Activated T-helper 2 cell treated with anti-CD3 and anti-CD28 coated beads, Interferon-gamma antibody, Interleukin-2, Interleukin-4, amounts not matched to agents 10 μg/mL and 5 μg/mL and 100 μg/mL, durations not matched to agents 14 hours and 24 hours and 36 hours (primary cell): ENCODE data around the gene TRIM69. TPM values are rescaled to one million over a fixed set of nuclear protein-coding genes. Genes with fewer than 3 reads are reported as not detected.
"Not testable (repeated sequence)": the region's sequence is repeated elsewhere in the genome, so short reads cannot be mapped to it uniquely, and the experiment has no call there.

Experiments
- DNase-seq: peaks from one replicate; pipeline ENCODE4 v3.0.0; 2021; ENCODE audit warnings: low spot score
- H3K27ac Mint-ChIP-seq: one replicate; pipeline ENCODE4 v1.8.0; 2021; ENCODE audit warnings: mixed read lengths
- H3K27me3 Mint-ChIP-seq: one replicate; pipeline ENCODE4 v1.8.0; 2021; ENCODE audit warnings: low read depth, mixed read lengths
- H3K36me3 Mint-ChIP-seq: one replicate; pipeline ENCODE4 v1.8.0; 2021; ENCODE audit warnings: low read depth, mixed read lengths
- H3K4me1 Mint-ChIP-seq: one replicate; pipeline ENCODE4 v1.8.0; 2021; ENCODE audit warnings: low read depth, mixed read lengths
- H3K4me3 Mint-ChIP-seq: one replicate; pipeline ENCODE4 v1.8.0; 2021; ENCODE audit warnings: low read depth, mild to moderate bottlenecking, moderate library complexity, mixed read lengths
- H3K9me3 Mint-ChIP-seq: one replicate; pipeline ENCODE4 v1.8.0; 2021; ENCODE audit warnings: mixed read lengths
- intact Hi-C: fragments of 100-400 bp; cut with micrococcal nuclease; formaldehyde crosslinking; loops from one replicate; pipeline ENCODE4 v1.15.1; 2023
- total RNA-seq: library from RNA; stranded (reverse); gene quantifications from 2 replicates; pipeline ENCODE4 v1.2.3, GENCODE V29; 2022

Gene TRIM69
- total RNA-seq, 1 donor from 2014 or later = 75.1 TPM

DNA sequence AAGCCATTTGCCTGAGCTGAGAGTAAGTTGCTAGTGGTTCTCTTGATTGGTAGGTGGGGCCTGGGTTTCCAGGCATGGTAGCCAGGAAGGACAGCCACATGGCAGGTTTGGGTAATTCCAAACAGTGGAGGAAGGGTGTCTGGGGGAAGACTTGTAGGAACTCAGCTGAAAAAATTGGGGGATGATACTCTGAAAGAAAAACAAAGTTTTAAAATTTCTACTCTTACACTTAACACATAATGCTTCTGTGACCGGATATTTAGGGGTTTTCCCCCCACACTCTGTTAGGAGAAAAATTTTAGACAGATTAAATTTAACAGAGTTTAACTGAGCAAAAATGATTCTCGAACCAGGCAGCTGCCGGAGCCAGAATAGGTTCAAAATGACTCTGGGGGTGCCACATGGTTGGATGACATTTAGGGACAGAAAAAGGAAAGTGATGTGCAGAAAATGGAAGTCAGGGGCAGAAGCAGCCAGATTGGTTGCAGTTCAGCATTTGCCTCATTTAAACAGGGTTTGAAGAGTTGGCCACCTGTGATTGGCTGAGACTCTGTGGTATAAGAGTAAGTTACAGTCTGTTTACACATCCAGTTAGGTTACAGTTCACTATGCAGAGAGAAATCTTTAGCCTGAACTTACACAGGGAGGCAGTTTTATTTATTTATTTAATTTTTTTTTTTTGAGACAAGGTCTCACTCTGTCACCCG is 16.9 kb upstream of the TRIM69 start:
- intact Hi-C loops = loop anchor here (1.0 to 2.0 kb wide), 3 partner anchors 8 to 15 kb away; partner anchors contain the start of genes B2M and PATL2
- Mint-ChIP-seq H3K4me3 (peak overlapping the region; percentile 39), H3K9me3 (no peaks in the 10 kb centered on the region), H3K4me1 (peaks cover 73% of the 10 kb centered on the region), H3K36me3 (peaks cover 60% of the 10 kb centered on the region), H3K27ac (peak overlapping the region; percentile 94), H3K27me3 (no peaks in the 10 kb centered on the region)
- DNase-seq = peak; percentile 64

GRCh38 chr15:44720000-44720435 is 16.3 kb upstream of the TRIM69 start:
- DNase-seq, H3K4me3 Mint-ChIP-seq, H3K27me3 Mint-ChIP-seq, H3K9me3 Mint-ChIP-seq: not testable (repeated sequence)
- H3K4me1 Mint-ChIP-seq = peaks cover 75% of the 10 kb centered on the region
- peak overlapping the region; percentile 94 for H3K27ac Mint-ChIP-seq
- intact Hi-C loops = loop anchor here (1.0 to 10.0 kb wide), 5 partner anchors 8 to 895 kb away; partner anchors contain the start of genes B2M, GOLM2, MFAP1 and PATL2
- H3K36me3 Mint-ChIP-seq = peaks cover 55% of the 10 kb centered on the region

- peaks cover 49% of the 10 kb centered on the region for H3K36me3 Mint-ChIP-seq
- H3K9me3 Mint-ChIP-seq = no peaks in the 10 kb centered on the region
- no peaks in the 10 kb centered on the region for H3K27me3 Mint-ChIP-seq
- intact Hi-C loops = loop anchor here (10.0 kb wide), 2 partner anchors 436 to 896 kb away; partner anchors contain the start of genes GOLM2, MFAP1 and WDR76
- peaks cover 74% of the 10 kb centered on the region for H3K4me1 Mint-ChIP-seq
- no peak for DNase-seq
- peak overlapping the region; percentile 94 for H3K27ac Mint-ChIP-seq
- no peak overlapping the region for H3K4me3 Mint-ChIP-seq
These were observed 15.7 kb upstream of the TRIM69 start for GRCh38 chr15:44720460-44721176.

DNA sequence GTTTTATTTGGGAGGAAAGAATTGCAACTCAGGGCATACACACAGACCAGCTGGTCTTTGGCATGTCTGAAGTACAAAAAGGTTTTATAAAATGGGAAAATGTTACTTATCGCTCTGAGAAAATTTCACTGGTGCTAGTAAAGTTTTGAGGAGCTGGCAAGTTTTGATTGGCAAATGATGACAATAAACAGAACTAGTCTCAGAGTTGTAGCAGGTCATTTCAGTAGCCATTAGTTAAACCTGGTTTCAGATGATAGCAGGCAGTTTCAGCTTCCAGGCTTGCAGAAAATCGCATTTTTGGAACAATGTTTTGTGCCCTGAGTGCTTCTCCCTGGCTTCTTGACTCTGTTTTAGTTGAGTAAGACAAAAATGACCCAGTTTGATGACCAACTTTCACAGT is 14.3 kb upstream of the TRIM69 start:
- intact Hi-C loops = loop anchor here (10.0 kb wide), 2 partner anchors 437 to 897 kb away; partner anchors contain the start of genes GOLM2, MFAP1 and WDR76
- H3K4me1 Mint-ChIP-seq = peaks cover 66% of the 10 kb centered on the region
- peaks cover 35% of the 10 kb centered on the region for H3K36me3 Mint-ChIP-seq
- H3K9me3 Mint-ChIP-seq = no peaks in the 10 kb centered on the region
- no peaks in the 10 kb centered on the region for H3K27me3 Mint-ChIP-seq
- peak overlapping the region; percentile 49 for H3K27ac Mint-ChIP-seq
- no peak for DNase-seq
- H3K4me3 Mint-ChIP-seq = no peak overlapping the region

DNA sequence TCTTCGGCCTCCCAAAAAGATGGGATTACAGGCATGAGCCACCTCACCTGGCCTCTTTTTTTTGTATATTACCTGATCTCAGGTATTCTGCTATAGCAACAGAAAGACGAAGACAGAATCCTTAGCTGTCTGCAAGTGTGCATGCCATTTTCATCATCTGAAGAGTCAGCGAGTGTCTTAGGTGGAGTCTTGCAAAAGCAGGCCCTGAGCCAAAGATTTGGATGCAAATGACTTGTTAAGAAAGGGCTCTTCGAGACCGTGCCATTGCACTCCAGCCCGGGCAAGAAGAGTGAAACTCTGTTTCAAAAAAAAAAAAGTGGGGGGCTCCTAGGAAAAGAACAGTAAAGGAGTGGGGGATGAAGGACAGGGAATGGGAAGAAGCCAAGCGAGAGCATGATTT is 10.2 kb upstream of the TRIM69 start:
- Mint-ChIP-seq H3K27me3 (no peaks in the 10 kb centered on the region), H3K36me3 (peaks cover 18% of the 10 kb centered on the region), H3K27ac (peak overlapping the region; percentile 97), H3K4me1 (peaks cover 53% of the 10 kb centered on the region), H3K9me3 (no peaks in the 10 kb centered on the region), H3K4me3 (peak overlapping the region; percentile 85)
- no peak for DNase-seq
- intact Hi-C loops = loop anchor here (1.0 to 10.0 kb wide), 5 partner anchors 63 to 901 kb away; partner anchors contain the start of genes EIF3J, GOLM2, MFAP1 and SPG11

DNA sequence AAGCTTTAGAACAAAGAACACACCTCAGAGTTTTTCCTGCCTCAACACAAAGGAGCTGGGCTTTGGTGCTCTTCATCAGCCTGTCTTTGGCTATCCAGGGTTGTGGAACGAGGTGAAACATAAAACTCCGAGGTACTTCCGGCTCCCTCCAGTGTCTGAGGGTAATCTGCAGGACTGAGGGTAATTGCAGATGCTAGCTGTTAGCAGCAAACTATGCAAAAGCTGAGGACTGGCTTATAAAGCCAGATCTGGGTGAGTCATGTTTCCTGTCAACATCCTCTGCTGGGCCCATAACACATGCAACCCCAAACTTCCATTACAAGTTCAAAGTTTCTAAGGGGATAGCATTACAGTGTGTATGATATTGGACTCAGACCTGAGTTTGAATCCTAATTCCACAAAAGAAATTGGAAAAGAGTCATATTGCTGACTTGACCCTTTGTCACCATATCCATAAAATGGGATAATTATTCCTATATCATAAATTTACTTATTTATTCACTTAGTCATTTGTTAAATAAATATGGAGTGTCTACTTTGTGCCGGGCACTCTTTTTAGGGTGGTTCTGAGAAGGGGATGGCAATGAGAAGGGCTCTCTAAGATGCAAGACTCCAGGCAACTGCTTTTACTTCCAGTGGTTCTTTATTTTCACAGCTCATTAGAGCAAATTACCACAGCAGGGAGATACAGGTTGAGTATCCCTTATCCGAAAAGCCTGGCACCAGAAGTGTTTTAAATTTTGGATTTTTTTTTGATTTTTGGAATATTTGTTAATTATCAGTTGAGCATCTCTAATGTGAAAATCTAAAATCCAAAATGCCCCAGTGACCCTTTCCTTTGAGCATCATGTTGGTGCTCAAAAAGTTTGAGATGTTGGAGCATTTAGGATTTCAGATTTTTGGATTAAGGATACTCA is 9.5 kb upstream of the TRIM69 start:
- H3K27me3 Mint-ChIP-seq = no peaks in the 10 kb centered on the region
- H3K4me1 Mint-ChIP-seq = peaks cover 55% of the 10 kb centered on the region
- H3K27ac Mint-ChIP-seq = peak overlapping the region; percentile 97
- H3K36me3 Mint-ChIP-seq = peaks cover 23% of the 10 kb centered on the region
- DNase-seq = peak; percentile 82
- H3K4me3 Mint-ChIP-seq = peak overlapping the region; percentile 85
- no peaks in the 10 kb centered on the region for H3K9me3 Mint-ChIP-seq
- intact Hi-C loops = loop anchor here (1.0 to 10.0 kb wide), 5 partner anchors 64 to 902 kb away; partner anchors contain the start of genes EIF3J, GOLM2, MFAP1 and SPG11

GRCh38 chr15:44727485-44728231 is 8.7 kb upstream of the TRIM69 start:
- no peak for DNase-seq
- peaks cover 60% of the 10 kb centered on the region for H3K4me1 Mint-ChIP-seq
- peaks cover 32% of the 10 kb centered on the region for H3K36me3 Mint-ChIP-seq
- intact Hi-C loops = loop anchor here (1.0 to 10.0 kb wide), 8 partner anchors 8 to 903 kb away; partner anchors contain the start of genes B2M, EIF3J, GOLM2 and MFAP1
- peak overlapping the region; percentile 53 for H3K4me3 Mint-ChIP-seq
- H3K27me3 Mint-ChIP-seq = no peaks in the 10 kb centered on the region
- H3K27ac Mint-ChIP-seq = peak overlapping the region; percentile 97
- no peaks in the 10 kb centered on the region for H3K9me3 Mint-ChIP-seq

- Mint-ChIP-seq H3K27ac (peak overlapping the region; percentile 97), H3K4me1 (peaks cover 60% of the 10 kb centered on the region), H3K4me3 (peak overlapping the region; percentile 98), H3K36me3 (peaks cover 32% of the 10 kb centered on the region)
- not testable (repeated sequence) for DNase-seq, H3K9me3 Mint-ChIP-seq, H3K27me3 Mint-ChIP-seq
- intact Hi-C loops = loop anchor here (1.0 to 10.0 kb wide), 8 partner anchors 8 to 903 kb away; partner anchors contain the start of genes B2M, EIF3J, GOLM2 and MFAP1
These were observed 8.1 kb upstream of the TRIM69 start for GRCh38 chr15:44728232-44728575.

- Mint-ChIP-seq H3K4me3 (peak overlapping the region; percentile 98), H3K27ac (peak overlapping the region; percentile 97), H3K27me3 (no peaks in the 10 kb centered on the region), H3K4me1 (peaks cover 60% of the 10 kb centered on the region), H3K9me3 (no peaks in the 10 kb centered on the region), H3K36me3 (peaks cover 37% of the 10 kb centered on the region)
- intact Hi-C loops = loop anchor here (1.0 to 10.0 kb wide), 8 partner anchors 8 to 904 kb away; partner anchors contain the start of genes B2M, EIF3J, GOLM2 and MFAP1
- DNase-seq = peak; percentile 97
These were observed 7.5 kb upstream of the TRIM69 start for GRCh38 chr15:44728576-44729407.

DNA sequence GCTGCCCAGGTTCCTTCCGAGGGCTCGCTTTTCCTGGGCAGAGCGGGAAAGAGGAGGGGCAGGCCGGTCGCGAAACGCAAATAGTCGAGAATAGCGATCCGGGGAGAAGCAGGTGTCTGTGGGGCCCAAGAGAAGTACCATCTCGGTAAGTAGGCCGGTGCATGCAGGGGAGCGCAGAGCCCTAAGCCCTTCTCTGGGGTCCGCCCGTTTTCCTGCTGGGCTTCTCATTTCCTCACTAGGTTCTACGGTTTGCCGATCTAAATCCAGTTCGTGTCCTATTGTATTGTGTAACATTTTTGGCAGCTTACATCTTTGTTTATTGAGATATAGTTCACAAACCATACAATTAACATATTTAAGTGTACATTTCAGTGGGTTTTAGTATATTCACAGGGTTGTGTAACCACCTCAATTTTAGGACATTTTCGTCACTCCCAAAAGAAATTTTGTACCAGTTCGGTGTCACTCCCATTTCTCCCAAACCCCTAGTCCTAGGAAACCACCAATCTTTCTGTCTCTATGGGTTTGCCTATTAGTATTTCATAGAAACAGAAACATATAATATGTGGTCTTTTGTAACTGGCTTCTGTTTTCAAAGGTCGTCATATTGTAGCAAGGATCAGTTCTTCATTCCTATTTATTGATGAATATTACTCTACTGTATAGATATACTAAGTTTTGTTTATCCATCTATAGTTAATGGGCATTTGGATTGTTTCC is 6.8 kb upstream of the TRIM69 start:
- intact Hi-C loops = loop anchor here (2.0 to 10.0 kb wide), 5 partner anchors 53 to 905 kb away; partner anchors contain the start of genes EIF3J, GOLM2, MFAP1 and WDR76
- no peaks in the 10 kb centered on the region for H3K27me3 Mint-ChIP-seq
- H3K4me3 Mint-ChIP-seq = peak overlapping the region; percentile 98
- peak overlapping the region; percentile 97 for H3K27ac Mint-ChIP-seq
- DNase-seq = no peak
- H3K4me1 Mint-ChIP-seq = peaks cover 58% of the 10 kb centered on the region
- H3K36me3 Mint-ChIP-seq = peaks cover 38% of the 10 kb centered on the region
- H3K9me3 Mint-ChIP-seq = no peaks in the 10 kb centered on the region
